Measurements from ENCODE around the gene SPTLC2.
"Not testable (repeated sequence)": the region's sequence is repeated elsewhere in the genome, so short reads cannot be mapped to it uniquely, and the experiment has no call there.

Gene SPTLC2

DNA sequence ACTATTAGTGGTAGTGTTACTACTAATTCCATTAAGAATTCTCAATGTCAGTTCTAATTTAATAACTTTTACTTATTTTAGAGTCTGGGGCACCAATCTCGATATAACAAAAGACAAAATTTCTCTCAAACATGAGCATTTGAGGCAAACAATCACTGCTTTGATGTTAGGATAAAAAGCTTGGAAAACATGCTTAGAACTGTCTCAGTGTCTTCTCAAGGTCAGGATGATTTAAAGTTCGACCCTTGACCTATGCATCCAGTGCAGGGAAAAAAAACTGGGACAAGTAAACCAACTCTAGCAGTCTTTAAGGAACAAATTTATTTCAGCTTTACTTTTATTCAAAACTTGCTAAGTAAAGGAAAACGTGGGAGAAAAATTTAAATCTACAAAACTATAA, 31.1 kb downstream of the SPTLC2 start:
- no peak for DNase-seq

DNA sequence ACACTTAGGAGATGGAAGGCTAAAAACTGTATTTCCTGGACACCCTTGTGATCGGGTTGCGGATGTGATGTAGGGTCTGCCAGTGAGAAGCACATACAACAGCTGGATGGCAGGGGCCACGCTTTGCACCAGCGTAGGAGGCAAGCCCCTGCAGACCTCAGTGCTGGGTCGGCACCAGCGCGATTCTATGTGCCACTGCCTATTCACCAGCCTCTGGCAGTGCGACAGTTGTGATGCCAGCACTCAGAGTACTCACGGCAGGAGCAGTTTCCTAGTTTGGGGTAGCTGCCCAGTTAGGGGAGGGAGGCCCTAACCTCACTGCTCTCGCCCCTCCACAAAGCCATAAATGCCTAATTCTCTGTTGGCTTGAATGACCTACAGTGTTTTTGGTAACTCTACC, 31.6 kb downstream of the SPTLC2 start:
- no peak for DNase-seq

DNA sequence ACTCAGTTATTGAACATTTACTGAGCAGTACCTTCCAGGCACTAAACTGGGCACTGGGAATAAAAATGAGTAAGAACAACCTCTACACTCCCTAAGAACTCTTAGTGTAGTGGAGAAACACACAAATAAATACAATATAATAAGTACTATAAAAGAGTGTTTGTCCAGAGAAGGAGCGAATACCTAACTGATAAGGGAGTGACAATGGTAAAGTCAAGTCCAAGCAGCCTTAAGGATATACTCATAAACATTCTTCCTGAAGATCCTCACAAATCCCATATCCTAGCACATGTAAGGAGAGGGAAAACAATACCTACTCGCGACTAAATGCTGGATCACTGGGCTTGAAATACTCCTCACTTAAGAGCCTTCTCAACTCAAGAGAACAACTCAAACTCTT, 32.8 kb downstream of the SPTLC2 start:
- DNase-seq = no peak

DNA sequence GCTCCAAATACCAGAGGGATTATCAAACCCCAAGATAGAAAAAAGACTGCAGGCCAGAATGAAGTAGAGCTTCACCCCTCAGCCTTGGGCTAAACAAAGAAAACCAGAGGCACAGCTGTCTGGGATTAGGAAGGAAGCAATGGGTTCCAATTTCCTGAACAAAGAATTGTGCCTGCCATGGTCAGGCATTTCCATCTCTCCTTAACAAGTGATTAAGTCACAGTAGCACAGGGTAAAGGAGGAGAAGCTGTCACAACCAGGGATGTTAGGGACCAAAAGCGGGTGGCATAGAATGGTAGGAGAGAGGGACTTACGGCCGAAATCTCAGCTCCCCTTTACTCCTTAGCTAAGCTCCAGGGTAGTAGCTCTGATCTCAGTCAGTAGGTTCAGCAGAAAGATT, 33.9 kb downstream of the SPTLC2 start:
- no peak for DNase-seq

- no peak for DNase-seq
These were observed 35.4 kb downstream of the SPTLC2 start for GRCh38 chr14:77580964-77581505.

DNA sequence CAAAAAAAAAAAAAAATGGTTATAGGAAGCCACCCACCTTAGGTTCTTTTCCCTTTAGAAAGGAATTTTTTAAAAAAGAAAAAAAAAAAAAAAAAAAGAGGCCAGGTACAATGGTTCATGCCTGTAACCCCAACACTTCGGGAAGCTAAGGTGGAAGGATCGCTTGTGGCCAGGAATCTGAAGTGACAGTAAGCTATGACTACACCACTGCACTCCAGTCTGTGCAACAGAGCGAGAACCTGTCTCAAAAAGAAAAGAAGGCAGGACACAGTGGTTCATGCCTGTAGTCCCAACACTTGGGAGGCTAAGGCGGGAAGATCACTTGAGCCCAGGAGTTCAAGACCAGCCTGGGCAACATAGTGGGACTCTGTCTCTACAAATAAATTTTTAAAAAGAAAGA, 36.0 kb downstream of the SPTLC2 start:
- no peak for DNase-seq

DNA sequence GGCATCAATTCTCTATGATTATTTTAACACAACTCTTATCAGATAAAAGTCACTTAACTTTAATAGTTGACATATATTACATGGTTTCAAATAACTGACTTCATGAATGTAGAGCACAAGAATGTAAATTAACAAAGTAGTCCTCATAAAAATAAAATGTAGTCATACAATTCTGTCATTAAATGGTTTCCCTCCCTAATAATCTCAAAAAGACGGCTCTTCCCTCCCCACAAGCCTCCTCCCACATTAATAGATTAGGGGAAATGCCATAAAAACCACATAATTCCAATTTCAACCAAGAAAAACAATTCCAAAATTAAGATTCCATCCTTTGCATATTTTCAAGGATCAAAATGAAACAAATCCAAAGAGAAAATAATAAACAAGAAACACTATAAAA, 36.7 kb downstream of the SPTLC2 start:
- no peak for DNase-seq

DNA sequence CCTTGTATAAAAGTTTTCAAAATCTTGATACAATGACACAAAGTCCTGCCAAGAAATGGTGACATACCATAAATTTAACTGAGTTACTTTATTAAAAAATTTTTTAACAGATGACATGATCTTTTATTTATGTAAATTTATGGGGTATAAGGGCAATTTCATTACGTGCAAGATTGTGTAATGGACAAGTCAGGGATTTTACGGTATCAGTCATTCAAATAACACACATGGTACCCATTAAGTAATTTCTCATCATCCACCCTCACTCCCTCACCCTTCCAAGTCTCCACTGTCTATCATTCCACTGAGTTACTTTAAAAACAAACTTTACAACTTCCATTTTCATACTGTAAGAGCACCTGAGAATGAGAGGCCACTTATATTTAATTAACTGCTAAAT, 37.4 kb downstream of the SPTLC2 start:
- DNase-seq = no peak

GRCh38 chr14:77574446-77575115, 41.9 kb downstream of the SPTLC2 start:
- no peak for DNase-seq

- DNase-seq = no peak
These were observed 42.5 kb downstream of the SPTLC2 start for GRCh38 chr14:77573964-77574363.

- no peak for DNase-seq
These were observed 45.6 kb downstream of the SPTLC2 start for GRCh38 chr14:77570706-77571268.

DNA sequence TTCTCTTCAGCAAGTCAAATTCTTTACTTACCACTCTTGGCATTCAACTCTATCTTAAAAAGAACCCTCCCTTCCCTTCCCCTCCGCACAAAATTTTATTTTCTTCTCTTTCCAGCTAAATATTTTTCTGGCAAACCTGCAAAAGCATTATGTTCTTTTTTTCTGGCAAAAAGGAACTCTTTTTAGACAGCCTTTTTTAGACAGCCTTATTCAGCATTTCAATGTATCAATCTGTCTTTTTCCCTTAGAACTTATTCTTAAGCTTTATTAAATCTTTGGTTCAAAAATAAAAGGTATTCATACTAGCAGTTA, 50.5 kb downstream of the SPTLC2 start:
- DNase-seq = no peak

DNA sequence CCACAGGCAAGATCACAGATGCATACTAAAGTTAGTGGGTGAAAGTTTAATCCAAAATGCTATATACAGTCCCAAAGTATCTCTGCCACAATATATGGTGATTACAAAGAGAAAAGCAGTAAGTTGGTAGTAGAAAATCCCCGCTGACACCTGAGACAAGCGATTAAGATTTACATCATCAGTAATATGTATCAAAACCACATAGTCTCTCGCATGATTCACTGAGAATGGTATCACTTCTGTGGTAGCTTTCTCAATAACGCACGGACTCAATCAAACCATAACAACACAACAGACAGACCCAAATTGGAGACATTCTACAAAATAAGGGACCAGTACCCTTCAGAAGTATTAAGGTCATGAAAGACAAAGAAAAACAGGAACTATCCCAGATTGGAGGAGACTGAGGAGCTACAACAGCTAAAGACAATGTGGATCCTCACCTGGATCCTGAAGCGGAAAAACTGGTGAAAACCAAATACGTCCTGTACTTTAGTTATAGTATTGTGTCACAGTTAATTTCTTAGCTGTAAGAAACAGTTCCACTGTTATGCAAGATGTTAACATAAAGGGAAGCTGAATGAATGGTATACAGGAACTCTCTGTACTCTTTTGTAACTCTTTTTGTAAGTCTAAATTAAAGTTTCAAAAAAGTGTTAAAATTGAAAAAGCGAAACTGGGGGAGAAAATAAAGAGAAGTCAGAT, 51.0 kb downstream of the SPTLC2 start:
- no peak for DNase-seq

GRCh38 chr14:77562681-77563080, 53.8 kb downstream of the SPTLC2 start:
- no peak for DNase-seq

GRCh38 chr14:77561881-77562280, 54.6 kb downstream of the SPTLC2 start:
- no peak for DNase-seq

GRCh38 chr14:77559381-77559780, 57.1 kb downstream of the SPTLC2 start:
- no peak for DNase-seq

DNA sequence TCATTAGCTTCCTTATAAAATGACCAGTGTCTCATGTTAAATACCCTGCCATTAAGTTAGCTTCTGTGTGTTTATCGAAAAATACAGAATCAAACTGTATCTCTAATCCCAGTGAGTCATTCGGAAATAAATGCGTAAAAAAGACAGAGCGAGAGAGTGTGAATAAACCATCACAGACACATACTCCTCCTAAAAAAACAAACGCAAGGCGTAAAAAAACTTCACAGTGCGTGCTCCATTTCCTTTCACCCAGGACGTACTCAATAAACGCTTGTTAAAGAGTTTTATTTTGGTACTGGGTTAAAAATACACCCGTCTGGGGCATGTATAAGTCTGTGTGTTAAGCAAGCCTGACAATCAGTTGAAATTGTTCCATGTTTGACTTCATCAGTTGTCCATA, 59.0 kb downstream of the SPTLC2 start:
- DNase-seq = no peak

DNA sequence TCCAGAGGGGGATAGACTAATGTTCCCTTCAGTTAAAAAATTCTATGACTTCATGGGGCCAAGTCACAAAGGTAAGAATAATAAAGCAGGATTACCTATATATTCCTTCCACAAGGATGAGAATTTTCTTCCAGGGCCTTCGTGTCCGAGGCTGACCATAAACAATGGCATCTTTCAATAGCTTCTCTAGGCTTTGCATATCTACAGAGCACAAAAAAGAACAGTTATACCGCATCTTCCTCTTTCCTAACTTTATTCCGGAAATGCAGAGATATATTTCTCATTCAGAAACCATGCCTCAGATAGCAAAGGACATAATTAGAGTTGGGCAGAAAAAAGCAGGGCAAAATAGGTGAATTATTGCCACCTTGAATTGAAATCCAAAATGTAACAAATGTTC, 59.5 kb downstream of the SPTLC2 start:
- DNase-seq = no peak

DNA sequence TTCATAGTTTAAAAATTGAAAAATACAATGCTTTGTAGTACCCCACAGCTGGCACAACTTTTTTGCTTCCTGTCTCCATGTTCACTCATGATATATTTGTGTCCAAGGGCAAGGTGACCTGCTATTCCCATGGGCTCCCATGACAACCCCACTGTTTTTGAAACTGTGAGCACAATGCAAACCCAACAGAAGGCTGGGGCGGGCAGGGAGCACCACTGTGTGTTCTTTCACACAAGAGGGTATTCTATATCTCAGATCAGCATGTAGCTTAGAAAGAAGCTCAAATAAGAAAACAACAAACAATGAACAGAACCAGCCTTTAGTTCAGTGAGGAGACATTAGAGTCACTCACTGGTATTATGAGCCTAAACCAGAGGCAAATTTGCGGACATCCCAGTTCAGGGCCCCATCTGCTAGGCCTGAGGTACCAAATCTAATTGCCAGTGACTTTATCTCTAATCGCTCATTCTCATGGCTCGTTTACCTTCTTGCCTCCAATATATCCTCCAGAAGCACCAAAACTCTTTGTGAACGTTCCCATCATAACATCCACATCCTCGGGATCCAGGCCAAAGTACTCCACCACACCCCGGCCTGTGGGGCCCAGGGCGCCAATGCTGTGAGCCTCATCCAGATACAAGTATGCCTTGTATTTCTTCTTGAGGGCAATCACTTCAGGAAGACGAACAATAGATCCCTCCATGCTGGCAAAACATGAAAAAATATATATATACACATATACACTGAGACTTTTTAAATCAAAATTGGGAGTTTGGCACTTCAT, 61.4 kb downstream of the SPTLC2 start:
- DNase-seq = no peak

DNA sequence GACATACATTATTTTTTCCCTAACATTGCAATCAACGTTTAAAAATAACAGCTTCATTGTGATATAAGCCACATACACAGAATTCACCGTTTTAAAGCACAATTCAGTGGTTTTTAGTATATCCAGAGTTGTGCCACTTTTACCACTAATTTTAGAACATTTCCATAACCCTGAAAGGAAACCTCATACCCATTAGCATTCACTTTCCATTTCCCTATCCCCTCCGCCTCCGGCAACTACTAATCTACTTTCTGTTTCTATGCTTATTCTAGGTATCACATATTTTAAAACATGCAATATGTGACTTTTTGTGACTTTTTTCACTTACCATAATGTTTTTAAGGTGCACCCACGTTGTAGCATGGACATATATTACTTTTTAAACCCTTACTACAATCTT, 62.2 kb downstream of the SPTLC2 start:
- DNase-seq = no peak

- no peak for DNase-seq
These were observed 67.0 kb downstream of the SPTLC2 start for GRCh38 chr14:77549451-77549850.

GRCh38 chr14:77547512-77548180, 68.8 kb downstream of the SPTLC2 start:
- no peak for DNase-seq

DNA sequence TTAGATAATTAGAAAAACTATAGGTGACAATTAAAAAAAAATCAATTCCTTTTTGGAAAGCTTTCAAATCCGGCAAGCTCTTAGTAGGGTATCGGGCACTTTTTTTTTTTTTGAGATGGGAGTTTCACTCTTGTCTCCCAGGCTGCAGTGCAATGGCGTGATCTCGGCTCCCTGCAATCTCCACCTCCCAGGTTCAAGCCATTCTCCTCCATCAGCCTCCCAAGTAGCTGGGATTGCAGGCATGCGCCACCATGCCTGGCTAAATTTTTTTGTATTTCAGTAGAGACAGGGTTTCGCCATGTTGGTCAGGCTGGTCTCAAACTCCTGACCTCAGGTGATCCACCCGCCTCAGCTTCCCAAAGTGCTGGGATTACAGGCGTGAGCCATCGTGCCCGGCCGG, 71.3 kb downstream of the SPTLC2 start:
- not testable (repeated sequence) for DNase-seq

All from stimulated activated naive CD4-positive, alpha-beta T cell treated with Interleukin-2 at 50 U/mL for 16 hours (primary cell).